ENCODE measurements around the gene TAF15.

- TF ChIP-seq ATF3 (CRISPR knock-in tag; IDR thresholded peaks at IDR 0.05) (no peak), MXD1 (CRISPR knock-in tag; IDR thresholded peaks at IDR 0.05) (no peak), POLR2AphosphoS5 (IDR thresholded peaks at IDR 0.05; ENCODE audit: low read depth, low read length) (no peak), ZFX (CRISPR knock-in tag; IDR thresholded peaks at IDR 0.05; ENCODE audit: low read depth) (no peak), ZNF143 (CRISPR knock-in tag; IDR thresholded peaks at IDR 0.05) (no peak)
Observed at GRCh38 chr17:35849469-35850348, 40.4 kb downstream of the TAF15 start.

Measured in HepG2 (cell line).